ENCODE data around the gene CACNB2.
"Not testable (repeated sequence)": the region's sequence is repeated elsewhere in the genome, so short reads cannot be mapped to it uniquely, and the experiment has no call there.

Gene CACNB2

GRCh38 chr10:18409599-18410397, 269.6 kb downstream of the CACNB2 start:
- no peak for DNase-seq

GRCh38 chr10:18414061-18414460, 273.8 kb downstream of the CACNB2 start:
- no peak for DNase-seq

DNA sequence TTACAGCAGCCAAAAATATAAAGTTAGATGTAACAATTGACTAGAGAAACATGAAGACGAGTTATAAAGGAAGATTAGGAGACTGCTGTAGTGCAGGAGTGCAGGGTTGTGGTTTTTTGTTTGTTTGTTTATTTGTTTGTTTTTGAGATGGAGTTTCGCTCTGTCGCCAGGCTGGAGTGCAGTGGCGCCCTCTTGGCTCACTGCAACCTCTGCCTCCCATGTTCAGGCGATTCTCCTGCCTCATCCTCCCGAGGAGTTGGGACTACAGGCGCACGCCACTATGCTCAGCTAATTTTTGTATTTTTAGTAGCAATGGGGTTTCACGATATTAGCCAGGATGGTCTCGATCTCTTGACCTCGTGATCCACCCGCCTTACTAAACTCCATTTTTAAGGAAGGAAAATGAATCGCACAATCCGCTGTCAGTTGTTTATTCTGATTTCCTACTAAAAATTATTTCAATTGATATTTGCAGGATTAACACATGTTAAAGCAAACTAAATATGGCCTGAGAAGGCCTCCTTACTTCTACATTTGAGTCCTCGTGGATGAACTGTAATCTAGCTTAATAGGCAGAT, 277.8 kb downstream of the CACNB2 start:
- no peak for DNase-seq

DNA sequence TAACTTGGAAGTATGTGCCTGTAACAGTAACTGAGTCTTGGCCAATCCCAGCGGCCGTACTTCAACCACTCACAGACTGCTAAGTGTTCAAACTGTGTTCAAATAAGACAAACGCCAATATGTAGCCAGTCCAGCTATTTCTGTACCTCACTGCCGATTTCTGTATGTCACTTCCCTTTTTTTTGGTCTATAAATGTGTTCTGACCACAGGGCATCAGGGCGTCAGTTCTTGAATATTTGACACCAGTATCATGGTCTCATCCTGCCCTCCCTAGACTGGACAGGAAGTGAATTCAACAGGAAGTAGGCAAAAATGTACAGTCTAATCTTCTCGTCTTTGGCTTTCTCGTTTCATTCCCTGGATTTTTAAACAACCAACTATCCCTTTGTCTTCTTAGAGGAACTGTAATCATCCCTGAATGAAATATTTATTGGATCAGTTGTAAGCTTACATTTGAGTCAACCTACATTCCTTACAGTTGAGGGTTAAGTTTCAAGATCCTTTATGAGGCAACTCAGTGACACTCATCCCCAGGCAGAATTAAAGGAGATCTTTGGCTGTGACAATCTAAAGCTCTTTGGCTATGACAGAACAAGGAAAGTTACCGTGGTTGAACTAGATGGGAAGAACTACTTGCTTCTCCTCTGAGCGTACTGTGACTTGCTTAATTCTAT, 278.5 kb downstream of the CACNB2 start:
- DNase-seq = peak; percentile 1

GRCh38 chr10:18419945-18420344, 279.7 kb downstream of the CACNB2 start:
- no peak for DNase-seq

DNA sequence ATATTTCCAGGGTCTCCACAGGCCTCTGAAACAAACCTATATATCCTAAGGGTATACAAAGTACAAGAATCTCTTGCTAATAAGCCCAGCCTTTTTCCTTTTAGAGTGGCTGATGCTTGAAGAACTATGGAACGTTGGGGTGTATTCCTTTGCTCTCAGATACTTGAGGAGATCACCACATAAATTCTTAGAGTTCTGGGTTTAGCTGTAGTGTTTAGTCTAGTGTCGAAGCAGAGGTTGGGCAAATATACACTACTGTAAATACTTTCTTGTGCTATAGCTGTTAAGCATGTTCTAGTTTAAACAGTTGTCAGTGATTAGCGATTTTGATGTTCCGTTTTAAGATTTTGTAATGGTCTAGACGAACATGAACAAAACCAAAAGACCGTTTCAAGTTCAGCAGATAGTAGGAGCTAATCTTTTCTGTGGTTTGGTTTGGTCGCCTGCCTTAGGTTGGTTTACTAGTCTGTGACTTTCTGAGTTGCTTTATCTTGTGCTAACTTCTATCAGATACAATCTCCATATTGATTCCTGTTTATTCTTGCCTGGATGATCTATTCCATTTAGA, 281.6 kb downstream of the CACNB2 start:
- DNase-seq = no peak

DNA sequence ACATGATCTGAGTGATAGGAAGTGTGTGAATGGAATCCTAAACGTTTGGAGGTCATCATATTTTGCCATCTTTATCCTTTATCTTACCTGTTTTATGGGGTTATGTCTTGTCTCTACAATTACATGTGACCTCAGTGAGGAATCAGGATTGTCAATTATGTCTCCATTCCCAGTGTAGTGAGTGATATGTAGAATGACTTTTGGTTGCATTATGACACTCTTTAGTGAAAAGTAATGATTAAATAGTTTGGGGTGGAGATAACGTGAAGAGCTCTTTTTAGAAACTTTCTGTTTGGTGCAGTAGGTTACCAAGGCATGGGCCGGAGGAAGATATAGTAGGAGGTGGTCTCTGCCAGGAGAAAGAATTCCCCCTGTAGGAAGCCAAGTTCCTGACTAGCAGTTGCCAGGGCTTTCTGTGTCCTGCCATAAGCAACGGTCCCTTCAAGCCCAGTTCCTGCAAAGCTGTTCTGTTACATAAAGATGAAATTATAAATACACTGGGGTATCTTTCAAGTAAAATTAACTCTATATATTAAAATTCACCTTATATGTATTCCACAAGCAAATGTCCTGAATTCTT, 282.9 kb downstream of the CACNB2 start:
- no peak for DNase-seq

- DNase-seq = no peak
Measured at GRCh38 chr10:18424200-18424599, 284.0 kb downstream of the CACNB2 start.

GRCh38 chr10:18429335-18429734, 289.1 kb downstream of the CACNB2 start:
- no peak for DNase-seq

DNA sequence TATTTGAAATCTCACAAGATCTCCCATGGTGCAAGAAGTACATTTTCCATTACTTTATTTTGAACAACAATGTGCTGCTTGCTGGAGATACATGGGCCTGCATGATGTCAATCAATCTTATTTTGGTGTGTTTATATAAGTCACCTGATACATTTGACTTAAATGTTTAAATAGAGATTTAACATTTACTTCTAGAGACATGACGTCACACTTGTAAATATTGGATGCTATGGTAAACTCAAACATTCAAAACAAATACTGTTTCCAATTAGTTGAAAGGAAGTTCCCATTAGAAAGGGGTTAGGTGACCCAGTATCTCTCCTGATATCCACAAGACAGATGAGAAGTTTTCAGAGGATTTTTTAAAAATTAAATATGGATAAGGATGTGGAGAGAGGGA, 296.7 kb downstream of the CACNB2 start:
- no peak for DNase-seq

- DNase-seq = no peak
Measured at GRCh38 chr10:18437486-18437885, 297.3 kb downstream of the CACNB2 start.

DNA sequence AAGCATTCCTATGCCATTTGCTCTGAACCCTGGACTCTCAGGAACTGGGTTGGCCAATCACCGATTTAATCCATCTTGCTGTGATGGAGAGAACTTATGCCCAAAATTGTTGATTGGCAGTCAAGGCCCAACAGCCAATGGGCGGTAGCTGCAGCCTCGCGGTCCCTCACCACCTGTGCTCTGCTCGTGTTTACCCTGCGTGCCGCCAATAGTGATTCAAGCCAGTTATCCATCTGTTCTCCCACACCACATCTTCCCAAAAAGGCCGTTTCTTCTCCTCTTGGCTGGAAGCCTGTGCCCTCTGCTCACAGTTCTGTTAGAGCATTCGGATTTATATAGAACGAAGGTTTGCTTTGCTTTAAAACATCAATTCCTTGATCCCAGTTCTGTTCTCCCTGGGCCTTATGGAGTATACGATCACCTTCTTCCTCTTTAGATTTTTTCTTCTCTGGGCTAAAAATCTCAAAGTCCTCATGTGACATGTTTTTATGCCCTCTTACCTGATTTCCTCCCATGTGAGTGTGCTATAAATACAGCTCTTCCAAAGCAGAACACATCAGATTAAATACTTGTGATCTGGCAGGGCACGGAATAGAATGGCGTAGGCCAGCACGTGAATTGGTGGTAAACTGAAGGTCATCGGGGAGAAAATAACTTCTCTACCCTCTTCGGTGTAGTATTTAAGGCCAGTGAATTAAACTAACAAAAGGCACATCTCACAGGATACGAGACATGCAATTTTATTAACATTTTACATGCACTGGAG, 298.3 kb downstream of the CACNB2 start:
- DNase-seq = no peak

DNA sequence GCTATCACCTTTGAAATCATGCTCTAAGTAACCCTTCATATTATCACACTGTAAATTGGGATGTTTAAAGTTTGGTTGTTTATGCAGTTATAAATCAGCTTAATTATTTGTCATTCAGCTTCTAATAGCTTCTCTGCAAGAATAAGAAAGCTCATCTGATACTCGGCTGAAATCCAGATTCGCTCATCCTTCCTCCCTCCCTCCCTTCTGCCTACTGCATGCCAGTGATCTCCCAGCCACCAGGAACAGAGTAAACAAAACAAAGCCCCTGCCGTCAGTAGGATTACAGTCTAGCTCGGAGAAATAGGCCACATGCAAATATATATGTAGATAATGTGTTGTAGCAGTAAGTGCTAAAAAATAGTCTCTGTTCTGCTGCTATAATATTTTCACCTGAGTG, 299.4 kb downstream of the CACNB2 start:
- DNase-seq = no peak

DNA sequence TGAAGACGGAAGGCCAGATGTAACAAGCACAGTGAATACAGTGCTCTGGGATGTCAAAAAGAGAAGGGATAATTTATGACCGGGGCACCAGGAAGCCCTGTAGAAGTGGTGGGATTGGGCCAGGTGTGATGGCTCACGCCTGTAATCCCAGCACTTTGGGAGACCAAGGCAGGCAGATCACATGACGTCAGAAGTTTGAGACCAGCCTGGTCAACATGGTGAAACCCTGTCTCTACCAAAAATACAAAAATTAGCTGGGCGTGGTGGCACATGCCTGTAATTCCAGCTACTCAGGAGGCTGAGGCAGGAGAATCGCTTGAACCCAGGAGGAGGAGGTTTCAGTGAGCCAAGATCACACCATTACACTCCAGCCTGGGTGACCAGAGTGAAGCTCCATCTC, 305.4 kb downstream of the CACNB2 start:
- not testable (repeated sequence) for DNase-seq

- DNase-seq = no peak
Measured at GRCh38 chr10:18446205-18446604, 306.0 kb downstream of the CACNB2 start.

GRCh38 chr10:18449611-18450026, 309.4 kb downstream of the CACNB2 start:
- DNase-seq = no peak

DNA sequence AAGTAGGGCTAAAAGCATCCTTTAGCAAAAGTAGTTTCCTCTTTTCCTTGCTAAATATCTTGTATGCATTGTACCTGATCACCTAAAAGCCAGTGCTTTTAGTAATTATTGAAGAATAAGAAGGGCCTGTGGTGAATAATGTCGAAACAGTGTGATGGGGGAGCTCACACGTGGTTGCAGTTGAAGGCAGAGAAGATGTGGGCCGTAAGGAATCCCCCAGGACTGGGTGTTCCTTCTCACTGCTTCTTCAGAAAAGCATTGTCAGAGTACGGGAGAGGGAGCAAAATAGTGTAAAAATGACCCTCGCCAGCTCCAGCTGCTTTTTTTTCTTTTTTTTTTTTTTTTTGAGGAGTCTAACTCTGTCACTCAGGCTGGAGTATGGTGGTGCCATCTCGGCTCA, 310.1 kb downstream of the CACNB2 start:
- no peak for DNase-seq

- no peak for DNase-seq
Measured at GRCh38 chr10:18455086-18455884, 315.1 kb downstream of the CACNB2 start.

GRCh38 chr10:18456984-18457383, 316.8 kb downstream of the CACNB2 start:
- DNase-seq = no peak

- DNase-seq = no peak
Measured at GRCh38 chr10:18460032-18460431, 319.8 kb downstream of the CACNB2 start.

- DNase-seq = no peak
Measured at GRCh38 chr10:18463673-18464211, 323.5 kb downstream of the CACNB2 start.
